ENCODE results near the gene PDIA4.

PDIA4 gene

DNA sequence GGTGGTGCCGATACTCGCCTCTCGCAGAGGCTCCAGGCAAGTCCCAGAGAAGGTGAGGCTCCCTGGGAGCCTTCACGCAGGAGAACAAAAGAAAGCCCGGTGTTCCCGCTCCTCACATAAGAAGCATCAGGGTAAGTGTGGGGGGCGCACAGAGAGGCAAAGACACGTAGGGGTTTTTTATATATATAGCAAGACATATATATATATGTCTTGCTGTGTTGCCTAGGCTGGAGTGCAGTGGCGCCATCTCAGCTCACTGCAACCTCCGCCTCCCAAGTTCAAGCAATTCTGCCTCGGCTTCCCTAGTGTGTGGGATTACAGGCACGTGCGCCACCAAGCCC, 61.3 kb downstream of the PDIA4 start:
- Histone ChIP-seq H3K36me3 (ENCODE audit: insufficient read depth, insufficient read length, low read length) (no peaks in the 10 kb centered on the region), H3K9ac (ENCODE audit: insufficient read length, low read depth) (no peak overlapping the region), H3K27me3 (ENCODE audit: insufficient read depth, insufficient read length) (no peaks in the 10 kb centered on the region), H3K4me3 (ENCODE audit: insufficient read length, low read depth) (no peak overlapping the region), H3K9me3 (ENCODE audit: insufficient read depth, low read length) (no peaks in the 10 kb centered on the region), H3K4me1 (ENCODE audit: insufficient read depth, insufficient read length) (no peaks in the 10 kb centered on the region)
- TF ChIP-seq SUZ12 (IDR thresholded peaks at IDR 0.05; ENCODE audit: extremely low read depth, insufficient read depth, insufficient read length) (no peak), ZNF274 (IDR thresholded peaks at IDR 0.05; ENCODE audit: low read depth, low read length) (no peak), YY1 (IDR thresholded peaks at IDR 0.05; ENCODE audit: insufficient read depth, insufficient read length) (no peak)
- no peak for DNase-seq (ENCODE audit: low read depth, low spot score)

GRCh38 chr7:148964483-148965267, 63.6 kb downstream of the PDIA4 start:
- Histone ChIP-seq H3K27me3 (ENCODE audit: insufficient read depth, insufficient read length) (no peaks in the 10 kb centered on the region), H3K4me3 (ENCODE audit: insufficient read length, low read depth) (no peak overlapping the region), H3K36me3 (ENCODE audit: insufficient read depth, insufficient read length, low read length) (no peaks in the 10 kb centered on the region), H3K4me1 (ENCODE audit: insufficient read depth, insufficient read length) (no peaks in the 10 kb centered on the region), H3K9ac (ENCODE audit: insufficient read length, low read depth) (no peak overlapping the region), H3K9me3 (ENCODE audit: insufficient read depth, low read length) (no peaks in the 10 kb centered on the region)
- no peak for DNase-seq (ENCODE audit: low read depth, low spot score)
- no peak for TF ChIP-seq ZNF274 (IDR thresholded peaks at IDR 0.05; ENCODE audit: low read depth, low read length)
- TF ChIP-seq SUZ12 (IDR thresholded peaks at IDR 0.05; ENCODE audit: extremely low read depth, insufficient read depth, insufficient read length), result no peak
- no peak for TF ChIP-seq YY1 (IDR thresholded peaks at IDR 0.05; ENCODE audit: insufficient read depth, insufficient read length)

DNA sequence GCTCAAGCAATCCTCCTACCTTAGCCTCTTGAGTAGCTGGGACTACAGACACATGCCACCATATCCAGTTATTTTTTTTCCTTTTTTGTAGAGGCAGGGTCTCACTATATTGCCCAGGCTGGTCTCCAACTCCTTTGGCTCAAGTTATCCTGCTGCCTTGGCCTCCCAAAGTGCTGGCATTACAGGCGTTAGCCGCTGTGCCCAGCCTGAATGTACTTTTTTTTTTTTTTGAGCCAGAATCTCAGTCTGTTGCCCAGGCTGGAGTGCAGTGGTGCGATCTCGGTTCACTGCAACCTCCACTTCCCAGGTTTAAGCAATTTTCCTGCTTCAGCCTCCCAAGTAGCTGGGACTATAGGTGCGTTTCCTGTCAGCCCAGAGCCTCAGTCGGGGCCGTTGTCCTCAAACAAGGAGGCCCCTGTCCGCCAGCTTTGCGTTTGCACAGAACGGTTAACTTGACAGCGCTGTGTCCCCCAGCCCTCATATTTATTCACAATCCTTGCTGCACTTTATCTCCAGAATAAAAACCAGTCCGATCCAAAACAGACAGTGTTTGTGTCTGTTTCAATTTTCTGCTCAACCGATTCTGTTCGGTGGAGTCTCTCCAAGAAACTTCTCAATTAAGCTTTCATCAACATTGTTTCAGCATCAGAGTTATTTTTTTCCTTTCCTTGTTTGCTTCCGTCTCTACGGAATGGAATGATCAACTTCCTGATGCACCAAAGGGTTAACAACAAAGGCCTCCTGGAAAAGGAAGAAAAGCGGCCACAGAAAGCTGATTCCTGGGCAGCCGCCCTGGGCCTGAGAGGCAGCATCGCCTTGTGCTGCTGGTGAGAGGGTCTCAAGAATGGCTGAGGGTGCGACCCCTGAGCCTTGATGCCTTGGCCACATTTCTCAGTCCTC, 64.5 kb downstream of the PDIA4 start:
- Histone ChIP-seq H3K4me3 (ENCODE audit: insufficient read length, low read depth) (no peak overlapping the region), H3K9me3 (ENCODE audit: insufficient read depth, low read length) (no peaks in the 10 kb centered on the region), H3K9ac (ENCODE audit: insufficient read length, low read depth) (no peak overlapping the region), H3K36me3 (ENCODE audit: insufficient read depth, insufficient read length, low read length) (no peaks in the 10 kb centered on the region), H3K4me1 (ENCODE audit: insufficient read depth, insufficient read length) (no peaks in the 10 kb centered on the region), H3K27me3 (ENCODE audit: insufficient read depth, insufficient read length) (no peaks in the 10 kb centered on the region)
- TF ChIP-seq SUZ12 (IDR thresholded peaks at IDR 0.05; ENCODE audit: extremely low read depth, insufficient read depth, insufficient read length) (no peak), ZNF274 (IDR thresholded peaks at IDR 0.05; ENCODE audit: low read depth, low read length) (no peak), YY1 (IDR thresholded peaks at IDR 0.05; ENCODE audit: insufficient read depth, insufficient read length) (no peak)
- DNase-seq (ENCODE audit: low read depth, low spot score), result no peak

DNA sequence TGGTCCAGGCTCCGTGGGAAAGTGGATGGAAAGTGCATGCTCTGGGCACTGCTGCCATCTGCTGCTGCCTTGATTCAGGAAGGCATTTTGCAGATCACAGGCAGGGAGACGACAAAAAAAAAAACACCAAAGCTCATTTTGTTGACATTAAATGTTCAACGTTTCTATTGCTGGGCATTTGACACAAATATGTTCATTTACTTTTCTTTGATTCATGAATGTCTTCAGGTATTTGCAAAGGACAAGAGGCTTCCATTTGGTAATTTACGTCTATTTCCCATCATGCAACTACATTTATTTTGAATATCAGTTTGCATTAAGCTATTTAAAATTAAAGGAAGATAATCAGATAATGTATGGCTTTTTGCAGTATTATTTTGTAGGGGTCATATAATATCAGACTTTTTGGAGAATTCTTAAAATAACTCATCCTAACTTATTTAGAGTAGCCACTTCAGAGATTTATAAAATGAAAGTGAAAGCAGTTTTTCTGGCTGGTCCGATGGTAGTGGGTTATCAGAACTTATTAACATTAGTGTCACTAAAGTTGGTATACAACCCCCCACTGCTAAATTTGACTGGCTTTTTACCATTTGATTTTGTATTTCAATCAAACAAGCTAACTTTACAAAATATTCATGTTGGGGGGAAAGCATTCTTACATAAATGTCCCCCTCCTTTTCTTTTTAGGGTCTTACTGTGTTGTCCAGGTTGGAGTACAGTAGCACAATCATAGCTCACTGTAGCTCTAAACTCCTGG, 65.3 kb downstream of the PDIA4 start:
- Histone ChIP-seq H3K4me1 (ENCODE audit: insufficient read depth, insufficient read length) (no peaks in the 10 kb centered on the region), H3K36me3 (ENCODE audit: insufficient read depth, insufficient read length, low read length) (no peaks in the 10 kb centered on the region), H3K9me3 (ENCODE audit: insufficient read depth, low read length) (no peaks in the 10 kb centered on the region), H3K9ac (ENCODE audit: insufficient read length, low read depth) (no peak overlapping the region), H3K4me3 (ENCODE audit: insufficient read length, low read depth) (peak overlapping the region; percentile 20), H3K27me3 (ENCODE audit: insufficient read depth, insufficient read length) (no peaks in the 10 kb centered on the region)
- no peak for TF ChIP-seq YY1 (IDR thresholded peaks at IDR 0.05; ENCODE audit: insufficient read depth, insufficient read length)
- TF ChIP-seq SUZ12 (IDR thresholded peaks at IDR 0.05; ENCODE audit: extremely low read depth, insufficient read depth, insufficient read length), result no peak
- no peak for TF ChIP-seq ZNF274 (IDR thresholded peaks at IDR 0.05; ENCODE audit: low read depth, low read length)
- DNase-seq (ENCODE audit: low read depth, low spot score), result no peak

GRCh38 chr7:148962440-148962822, 65.9 kb downstream of the PDIA4 start:
- Histone ChIP-seq H3K9me3 (ENCODE audit: insufficient read depth, low read length) (no peaks in the 10 kb centered on the region), H3K4me3 (ENCODE audit: insufficient read length, low read depth) (peak overlapping the region; percentile 20), H3K36me3 (ENCODE audit: insufficient read depth, insufficient read length, low read length) (no peaks in the 10 kb centered on the region), H3K4me1 (ENCODE audit: insufficient read depth, insufficient read length) (no peaks in the 10 kb centered on the region), H3K27me3 (ENCODE audit: insufficient read depth, insufficient read length) (no peaks in the 10 kb centered on the region), H3K9ac (ENCODE audit: insufficient read length, low read depth) (no peak overlapping the region)
- no peak for DNase-seq (ENCODE audit: low read depth, low spot score)
- TF ChIP-seq ZNF274 (IDR thresholded peaks at IDR 0.05; ENCODE audit: low read depth, low read length), result no peak
- no peak for TF ChIP-seq YY1 (IDR thresholded peaks at IDR 0.05; ENCODE audit: insufficient read depth, insufficient read length)
- TF ChIP-seq SUZ12 (IDR thresholded peaks at IDR 0.05; ENCODE audit: extremely low read depth, insufficient read depth, insufficient read length), result no peak

GRCh38 chr7:148959726-148960125, 68.6 kb downstream of the PDIA4 start:
- no peak overlapping the region for H3K9ac ChIP-seq (ENCODE audit: insufficient read length, low read depth)
- H3K4me1 ChIP-seq (ENCODE audit: insufficient read depth, insufficient read length), result no peaks in the 10 kb centered on the region

More at GRCh38 chr7:148959726-148960125, 68.6 kb downstream of the PDIA4 start:
- Histone ChIP-seq H3K9me3 (ENCODE audit: insufficient read depth, low read length) (no peaks in the 10 kb centered on the region), H3K27me3 (ENCODE audit: insufficient read depth, insufficient read length) (no peaks in the 10 kb centered on the region), H3K36me3 (ENCODE audit: insufficient read depth, insufficient read length, low read length) (no peaks in the 10 kb centered on the region), H3K4me3 (ENCODE audit: insufficient read length, low read depth) (no peak overlapping the region)
- TF ChIP-seq ZNF274 (IDR thresholded peaks at IDR 0.05; ENCODE audit: low read depth, low read length) (no peak), YY1 (IDR thresholded peaks at IDR 0.05; ENCODE audit: insufficient read depth, insufficient read length) (no peak), SUZ12 (IDR thresholded peaks at IDR 0.05; ENCODE audit: extremely low read depth, insufficient read depth, insufficient read length) (no peak)
- no peak for DNase-seq (ENCODE audit: low read depth, low spot score)

All from NT2/D1 (cell line).